ENCODE results near the gene MFSD1.
"Not testable (repeated sequence)": the region's sequence is repeated elsewhere in the genome, so short reads cannot be mapped to it uniquely, and the experiment has no call there.

Gene MFSD1

GRCh38 chr3:158783051-158783450, 18.8 kb upstream of the MFSD1 start:
- no peaks in the 10 kb centered on the region for H3K36me3 ChIP-seq
- TF ChIP-seq, protein P1, sequence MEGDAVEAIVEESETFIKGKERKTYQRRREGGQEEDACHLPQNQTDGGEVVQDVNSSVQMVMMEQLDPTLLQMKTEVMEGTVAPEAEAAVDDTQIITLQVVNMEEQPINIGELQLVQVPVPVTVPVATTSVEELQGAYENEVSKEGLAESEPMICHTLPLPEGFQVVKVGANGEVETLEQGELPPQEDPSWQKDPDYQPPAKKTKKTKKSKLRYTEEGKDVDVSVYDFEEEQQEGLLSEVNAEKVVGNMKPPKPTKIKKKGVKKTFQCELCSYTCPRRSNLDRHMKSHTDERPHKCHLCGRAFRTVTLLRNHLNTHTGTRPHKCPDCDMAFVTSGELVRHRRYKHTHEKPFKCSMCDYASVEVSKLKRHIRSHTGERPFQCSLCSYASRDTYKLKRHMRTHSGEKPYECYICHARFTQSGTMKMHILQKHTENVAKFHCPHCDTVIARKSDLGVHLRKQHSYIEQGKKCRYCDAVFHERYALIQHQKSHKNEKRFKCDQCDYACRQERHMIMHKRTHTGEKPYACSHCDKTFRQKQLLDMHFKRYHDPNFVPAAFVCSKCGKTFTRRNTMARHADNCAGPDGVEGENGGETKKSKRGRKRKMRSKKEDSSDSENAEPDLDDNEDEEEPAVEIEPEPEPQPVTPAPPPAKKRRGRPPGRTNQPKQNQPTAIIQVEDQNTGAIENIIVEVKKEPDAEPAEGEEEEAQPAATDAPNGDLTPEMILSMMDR (IDR thresholded peaks at IDR 0.05): no peak
- H3K4me3 ChIP-seq: no peak overlapping the region
- no peak for DNase-seq
- intact Hi-C loops (cut with DNase I; ENCODE audit: low total_unique reads): no loop called here
- no peaks in the 10 kb centered on the region for H3K9me3 ChIP-seq
- no peak overlapping the region for H3K27ac ChIP-seq
- no peaks in the 10 kb centered on the region for H3K4me1 ChIP-seq
- no peaks in the 10 kb centered on the region for H3K27me3 ChIP-seq

DNA sequence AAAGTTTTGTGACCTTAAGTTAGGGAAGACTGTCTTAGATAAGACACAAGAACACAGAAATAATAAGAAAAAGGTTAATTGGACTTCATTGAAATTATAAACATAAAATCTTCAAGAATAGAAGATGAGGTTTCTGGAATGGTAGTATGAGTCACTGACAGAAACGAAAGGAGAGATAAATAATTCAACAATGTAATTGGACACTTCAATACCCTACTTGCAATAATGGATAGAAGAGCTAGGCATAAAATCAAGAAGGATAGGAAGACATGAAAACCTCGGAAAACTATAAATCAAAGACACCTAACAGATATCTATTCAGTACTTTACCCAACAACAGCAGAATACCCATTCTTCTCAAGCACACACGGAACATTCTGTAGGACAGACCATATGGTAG, 15.9 kb upstream of the MFSD1 start:
- no peaks in the 10 kb centered on the region for H3K36me3 ChIP-seq
- peaks cover 0 to 3% (median under 1%) of the 10 kb centered on the region in 4 donors for H3K4me1 ChIP-seq
- H3K4me3 ChIP-seq: no peak overlapping the region
- H3K9me3 ChIP-seq: no peaks in the 10 kb centered on the region
- no peak for DNase-seq
- no peak overlapping the region for H3K27ac ChIP-seq
- H3K27me3 ChIP-seq: no peaks in the 10 kb centered on the region
- TF ChIP-seq, protein P1 (IDR thresholded peaks at IDR 0.05): no peak
- intact Hi-C loops (cut with DNase I; ENCODE audit: low total_unique reads): no loop called here

- no peaks in the 10 kb centered on the region for H3K36me3 ChIP-seq
- no peaks in the 10 kb centered on the region for H3K27me3 ChIP-seq
- TF ChIP-seq, protein P1 (IDR thresholded peaks at IDR 0.05): no peak
- intact Hi-C loops (cut with DNase I; ENCODE audit: low total_unique reads): no loop called here
- H3K9me3 ChIP-seq: no peaks in the 10 kb centered on the region
- peaks cover 0 to 4% (median 2%) of the 10 kb centered on the region in 4 donors for H3K4me1 ChIP-seq
- H3K4me3 ChIP-seq: no peak overlapping the region
- DNase-seq: no peak
- no peak overlapping the region for H3K27ac ChIP-seq
Measured at GRCh38 chr3:158788446-158788845, 13.4 kb upstream of the MFSD1 start.

DNA sequence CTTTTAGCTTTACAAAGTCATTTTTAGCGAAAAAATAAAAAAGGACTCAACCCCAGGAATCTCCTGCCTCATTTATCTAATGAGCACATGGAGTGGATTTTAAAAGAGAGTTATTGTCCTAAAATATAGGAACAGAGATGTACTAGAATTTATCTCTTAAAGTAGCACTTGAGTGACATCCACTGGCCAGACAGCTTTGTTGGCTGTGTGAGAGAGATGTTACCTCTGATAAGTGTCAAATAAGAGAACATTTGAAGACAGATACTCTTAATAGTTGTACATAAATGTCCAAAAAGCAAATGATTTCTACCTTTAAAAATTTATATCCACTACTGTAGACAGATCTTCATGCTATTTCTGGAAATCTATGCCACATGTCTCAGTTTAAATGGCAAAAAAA, 12.3 kb upstream of the MFSD1 start:
- Histone ChIP-seq H3K9me3 (no peaks in the 10 kb centered on the region), H3K36me3 (no peaks in the 10 kb centered on the region), H3K27me3 (no peaks in the 10 kb centered on the region), H3K4me1 (peaks cover 0 to 4% (median 2%) of the 10 kb centered on the region in 4 donors), H3K27ac (no peak overlapping the region), H3K4me3 (no peak overlapping the region)
- TF ChIP-seq, protein P1 (IDR thresholded peaks at IDR 0.05): no peak
- intact Hi-C loops (cut with DNase I; ENCODE audit: low total_unique reads): no loop called here
- DNase-seq: no peak

- Histone ChIP-seq H3K27ac (no peak overlapping the region), H3K9me3 (no peaks in the 10 kb centered on the region), H3K27me3 (no peaks in the 10 kb centered on the region), H3K4me3 (peak overlapping the region; percentile 17 to 28), H3K36me3 (no peaks in the 10 kb centered on the region), H3K4me1 (peaks cover 0 to 4% (median 2%) of the 10 kb centered on the region in 4 donors)
- intact Hi-C loops (cut with DNase I; ENCODE audit: low total_unique reads): loop anchor here (2.0 kb wide), 1 partner anchor 64 kb away; no protein-coding TSS in a partner anchor
- TF ChIP-seq, protein P1 (IDR thresholded peaks at IDR 0.05): peak; percentile 65 to 84
- DNase-seq: no peak
Measured at GRCh38 chr3:158790901-158791589, 10.8 kb upstream of the MFSD1 start.

DNA sequence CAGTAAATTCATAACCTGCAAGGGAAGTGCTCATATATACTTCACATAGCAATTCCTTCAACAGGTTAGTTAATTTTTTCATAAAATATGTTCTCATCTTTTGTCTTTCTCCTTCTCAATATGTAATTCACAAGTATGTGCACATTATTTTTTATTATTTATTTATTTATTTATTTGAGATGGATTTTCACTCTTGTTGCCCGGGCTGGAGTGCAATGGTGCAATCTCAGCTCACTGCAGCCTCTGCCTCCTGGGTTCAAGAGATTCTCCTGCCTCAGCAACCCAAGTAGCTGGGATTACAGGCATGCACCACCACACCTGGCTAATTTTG, 10.3 kb upstream of the MFSD1 start:
- not testable (repeated sequence) for H3K9me3 ChIP-seq, H3K36me3 ChIP-seq, H3K4me1 ChIP-seq, H3K27me3 ChIP-seq, H3K27ac ChIP-seq, H3K4me3 ChIP-seq, DNase-seq
- intact Hi-C loops (cut with DNase I; ENCODE audit: low total_unique reads): loop anchor here (2.0 kb wide), 1 partner anchor 65 kb away; no protein-coding TSS in a partner anchor

Data from tibial artery (tissue), 4 donors.